Endothelial cell of umbilical vein (primary cell): ENCODE measurements around the gene C14orf180.

Source experiments
- CTCF ChIP-seq, 2 donors: IDR thresholded peaks; 1 replicate in 1 of 2; 2 replicates in 1 of 2; pipeline ENCODE4 v1.5.1; 2011; ENCODE audit warnings: low read length in 2 of 2, mild to moderate bottlenecking in 2 of 2, moderate library complexity in 2 of 2, control low read depth in 1 of 2, inconsistent platforms in 1 of 2, low read depth in 1 of 2; ENCODE audit not compliant: insufficient read depth in 1 of 2; ENCODE audit errors: extremely low read depth in 1 of 2
- EZH2 ChIP-seq: IDR thresholded peaks from 2 replicates; pipeline ENCODE4 v1.6.1; 2012; ENCODE audit warnings: borderline replicate concordance, low read depth, mild to moderate bottlenecking, moderate library complexity, low read length, inconsistent platforms; ENCODE audit not compliant: severe bottlenecking
- FOS ChIP-seq: IDR thresholded peaks from 2 replicates; pipeline ENCODE4 v1.6.1; 2011; ENCODE audit warnings: mild to moderate bottlenecking, low read length, moderate library complexity, borderline replicate concordance; ENCODE audit not compliant: insufficient read depth
- POLR2A ChIP-seq: IDR thresholded peaks from 2 replicates; pipeline ENCODE4 v1.6.1; 2012; ENCODE audit warnings: low read depth, mild to moderate bottlenecking, control low read depth, low read length
- POLR2AphosphoS5 ChIP-seq: IDR thresholded peaks from 2 replicates; pipeline ENCODE4 v1.6.1; 2012; ENCODE audit warnings: low read depth, mild to moderate bottlenecking, control low read depth, low read length, moderate library complexity; ENCODE audit not compliant: insufficient read depth
- TF ChIP-seq, protein P1 (sequence below): IDR thresholded peaks from 2 replicates; pipeline ENCODE4 v1.6.1; 2011; ENCODE audit not compliant: insufficient read depth, insufficient read length

GRCh38 chr14:104577847-104578301, 1.7 kb upstream of the C14orf180 start:
- TF ChIP-seq FOS = no peak
- TF ChIP-seq EZH2 = no peak
- no peak for TF ChIP-seq POLR2A
- TF ChIP-seq CTCF (IDR thresholded peaks at IDR 0.05; ENCODE audit: extremely low read depth in 1 of 2, insufficient read depth in 1 of 2, low read depth in 1 of 2, low read length in 2 of 2) = no peak
- TF ChIP-seq, protein P1, sequence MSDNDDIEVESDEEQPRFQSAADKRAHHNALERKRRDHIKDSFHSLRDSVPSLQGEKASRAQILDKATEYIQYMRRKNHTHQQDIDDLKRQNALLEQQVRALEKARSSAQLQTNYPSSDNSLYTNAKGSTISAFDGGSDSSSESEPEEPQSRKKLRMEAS = no peak
- no peak for TF ChIP-seq POLR2AphosphoS5
